WI38 (cell line): ENCODE results near the gene CELSR3.

Source experiments
- H3K4me3 ChIP-seq: 2 replicates; pipeline ENCODE4 v1.5.1; 2011; ENCODE audit warnings: low read depth, mild to moderate bottlenecking, control low read depth, low read length
- TF ChIP-seq, protein P1 (sequence below): IDR thresholded peaks from 2 replicates; pipeline ENCODE4 v1.5.1; 2012; ENCODE audit warnings: low read depth, mild to moderate bottlenecking, control low read depth, low read length

The CELSR3 gene, protein sequence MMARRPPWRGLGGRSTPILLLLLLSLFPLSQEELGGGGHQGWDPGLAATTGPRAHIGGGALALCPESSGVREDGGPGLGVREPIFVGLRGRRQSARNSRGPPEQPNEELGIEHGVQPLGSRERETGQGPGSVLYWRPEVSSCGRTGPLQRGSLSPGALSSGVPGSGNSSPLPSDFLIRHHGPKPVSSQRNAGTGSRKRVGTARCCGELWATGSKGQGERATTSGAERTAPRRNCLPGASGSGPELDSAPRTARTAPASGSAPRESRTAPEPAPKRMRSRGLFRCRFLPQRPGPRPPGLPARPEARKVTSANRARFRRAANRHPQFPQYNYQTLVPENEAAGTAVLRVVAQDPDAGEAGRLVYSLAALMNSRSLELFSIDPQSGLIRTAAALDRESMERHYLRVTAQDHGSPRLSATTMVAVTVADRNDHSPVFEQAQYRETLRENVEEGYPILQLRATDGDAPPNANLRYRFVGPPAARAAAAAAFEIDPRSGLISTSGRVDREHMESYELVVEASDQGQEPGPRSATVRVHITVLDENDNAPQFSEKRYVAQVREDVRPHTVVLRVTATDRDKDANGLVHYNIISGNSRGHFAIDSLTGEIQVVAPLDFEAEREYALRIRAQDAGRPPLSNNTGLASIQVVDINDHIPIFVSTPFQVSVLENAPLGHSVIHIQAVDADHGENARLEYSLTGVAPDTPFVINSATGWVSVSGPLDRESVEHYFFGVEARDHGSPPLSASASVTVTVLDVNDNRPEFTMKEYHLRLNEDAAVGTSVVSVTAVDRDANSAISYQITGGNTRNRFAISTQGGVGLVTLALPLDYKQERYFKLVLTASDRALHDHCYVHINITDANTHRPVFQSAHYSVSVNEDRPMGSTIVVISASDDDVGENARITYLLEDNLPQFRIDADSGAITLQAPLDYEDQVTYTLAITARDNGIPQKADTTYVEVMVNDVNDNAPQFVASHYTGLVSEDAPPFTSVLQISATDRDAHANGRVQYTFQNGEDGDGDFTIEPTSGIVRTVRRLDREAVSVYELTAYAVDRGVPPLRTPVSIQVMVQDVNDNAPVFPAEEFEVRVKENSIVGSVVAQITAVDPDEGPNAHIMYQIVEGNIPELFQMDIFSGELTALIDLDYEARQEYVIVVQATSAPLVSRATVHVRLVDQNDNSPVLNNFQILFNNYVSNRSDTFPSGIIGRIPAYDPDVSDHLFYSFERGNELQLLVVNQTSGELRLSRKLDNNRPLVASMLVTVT (N-terminal part only)

DNA sequence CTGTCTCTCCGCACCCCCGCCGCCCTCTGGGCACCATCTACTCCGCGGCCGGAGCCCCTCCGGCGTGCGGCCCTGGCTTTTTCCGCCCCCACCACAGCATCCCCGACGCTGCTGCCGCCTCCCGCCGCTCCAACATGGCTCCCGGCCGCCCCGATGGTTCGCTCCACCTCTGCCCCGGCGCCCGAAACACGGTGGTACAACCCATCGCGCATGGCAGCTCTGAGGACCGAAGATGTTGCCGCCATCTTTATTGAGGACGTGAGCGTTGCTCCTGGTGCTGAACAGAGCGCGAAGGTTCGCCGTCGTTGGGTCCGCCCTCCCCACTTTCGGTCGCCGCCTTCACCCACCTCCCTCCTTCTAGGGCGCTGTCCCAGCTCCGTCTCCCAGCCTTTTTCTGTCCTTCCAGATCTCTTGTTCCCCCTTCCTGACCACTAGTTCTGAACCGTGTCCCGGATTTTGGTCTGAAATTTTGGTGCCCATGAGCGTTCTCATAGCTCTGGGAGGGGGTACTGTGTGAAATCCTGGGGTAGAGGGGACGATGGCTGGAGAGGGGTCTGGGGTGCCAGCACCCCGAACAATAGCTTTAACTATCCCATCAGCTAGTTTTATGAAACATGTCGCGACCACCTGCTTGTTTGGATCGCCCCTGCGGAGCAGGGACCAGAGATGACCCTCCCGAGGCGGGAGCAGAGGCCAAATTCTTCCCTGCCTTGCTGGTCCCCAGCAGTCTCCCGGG is at the start of gene CELSR3:
TSS of gene CELSR3 (minus strand) at position 134 of the 736 bp plus-strand sequence. CDS start 252 bp downstream, outside the sequence.
- H3K4me3 ChIP-seq, result peak within 1 kb of the TSS; percentile 65

DNA sequence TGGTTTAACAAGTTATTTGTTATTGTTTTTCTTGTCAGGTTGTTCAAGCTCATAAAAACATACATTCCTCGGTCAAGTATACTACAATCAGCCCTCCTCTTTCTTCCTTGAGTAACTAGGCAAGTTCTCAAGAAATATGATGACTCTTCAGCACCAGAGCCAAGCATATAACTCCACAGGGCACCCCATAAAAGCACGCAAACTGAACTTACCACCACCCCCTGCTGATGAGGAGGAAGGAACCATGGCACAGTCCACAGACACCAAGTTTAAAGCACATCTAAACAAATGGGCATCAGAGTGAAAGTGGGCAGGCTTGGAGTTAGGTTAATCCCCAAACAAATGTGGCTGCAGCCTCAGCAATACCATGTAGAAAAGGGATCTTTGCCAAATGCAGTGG is 49.0 kb upstream of the CELSR3 start:
- no peak overlapping the region for H3K4me3 ChIP-seq

More for the DNA sequence above, at the start of gene CELSR3:
- TF ChIP-seq, protein P1, sequence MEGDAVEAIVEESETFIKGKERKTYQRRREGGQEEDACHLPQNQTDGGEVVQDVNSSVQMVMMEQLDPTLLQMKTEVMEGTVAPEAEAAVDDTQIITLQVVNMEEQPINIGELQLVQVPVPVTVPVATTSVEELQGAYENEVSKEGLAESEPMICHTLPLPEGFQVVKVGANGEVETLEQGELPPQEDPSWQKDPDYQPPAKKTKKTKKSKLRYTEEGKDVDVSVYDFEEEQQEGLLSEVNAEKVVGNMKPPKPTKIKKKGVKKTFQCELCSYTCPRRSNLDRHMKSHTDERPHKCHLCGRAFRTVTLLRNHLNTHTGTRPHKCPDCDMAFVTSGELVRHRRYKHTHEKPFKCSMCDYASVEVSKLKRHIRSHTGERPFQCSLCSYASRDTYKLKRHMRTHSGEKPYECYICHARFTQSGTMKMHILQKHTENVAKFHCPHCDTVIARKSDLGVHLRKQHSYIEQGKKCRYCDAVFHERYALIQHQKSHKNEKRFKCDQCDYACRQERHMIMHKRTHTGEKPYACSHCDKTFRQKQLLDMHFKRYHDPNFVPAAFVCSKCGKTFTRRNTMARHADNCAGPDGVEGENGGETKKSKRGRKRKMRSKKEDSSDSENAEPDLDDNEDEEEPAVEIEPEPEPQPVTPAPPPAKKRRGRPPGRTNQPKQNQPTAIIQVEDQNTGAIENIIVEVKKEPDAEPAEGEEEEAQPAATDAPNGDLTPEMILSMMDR, result no peak

DNA sequence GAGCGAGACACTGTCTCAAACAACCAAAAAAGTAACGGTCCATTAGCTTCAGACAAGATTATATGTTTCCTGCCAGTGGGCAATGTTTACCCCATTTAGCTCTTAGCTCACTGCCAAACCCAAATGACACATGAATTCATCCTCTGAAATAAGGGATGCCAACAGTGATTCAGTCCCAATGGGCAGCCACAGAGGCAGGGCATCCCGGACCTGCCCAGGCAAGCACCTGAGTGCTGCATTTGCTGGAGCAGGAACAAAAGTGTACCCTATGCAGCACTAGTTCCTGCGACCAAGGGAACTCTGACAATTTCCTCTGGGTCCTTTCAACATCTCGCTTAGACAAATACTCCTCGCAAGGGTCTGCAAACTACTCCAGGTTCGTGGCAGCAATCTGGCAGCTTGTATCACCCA is 46.4 kb upstream of the CELSR3 start:
- TF ChIP-seq, protein P1, result no peak
- no peak overlapping the region for H3K4me3 ChIP-seq

More for the DNA sequence above, 49.0 kb upstream of the CELSR3 start:
- TF ChIP-seq, protein P1, result no peak

DNA sequence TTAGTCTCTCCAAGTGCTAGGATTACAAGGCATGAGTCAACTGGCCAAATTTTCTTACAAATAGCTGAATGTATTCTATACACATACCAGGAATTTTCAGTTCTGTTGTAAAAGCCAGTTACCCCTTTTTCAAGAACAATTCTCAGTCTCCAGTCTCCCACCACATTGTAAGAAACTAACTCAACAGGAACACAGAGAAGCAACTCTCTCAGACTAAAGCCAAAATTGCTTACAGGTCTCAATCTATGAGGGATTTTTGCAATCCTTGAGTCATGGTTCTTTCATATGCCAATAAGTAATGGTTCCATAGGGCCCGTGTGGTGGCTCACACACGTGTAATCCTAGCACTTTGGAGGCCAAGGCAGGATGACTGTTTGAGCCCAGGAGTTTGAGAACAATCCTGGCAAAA is 45.8 kb upstream of the CELSR3 start:
- TF ChIP-seq, protein P1, result no peak
- no peak overlapping the region for H3K4me3 ChIP-seq

DNA sequence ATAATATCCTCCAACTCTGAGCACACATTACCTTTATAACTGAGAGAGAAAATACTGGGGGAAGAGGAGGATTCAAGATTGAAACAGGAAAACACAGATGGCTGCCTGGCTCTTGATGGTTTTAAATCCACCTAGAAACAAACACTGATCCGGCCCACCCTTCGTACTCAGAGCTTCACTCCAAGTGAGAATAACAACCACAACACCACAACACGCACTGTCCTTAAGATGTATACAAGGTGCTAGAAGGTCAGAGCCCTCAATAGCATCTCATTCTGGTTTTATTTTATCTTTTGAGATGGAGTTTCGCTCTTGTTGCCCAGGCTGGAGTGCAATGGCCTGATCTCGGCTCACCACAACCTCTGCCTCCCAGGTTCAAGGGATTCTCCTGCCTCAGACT is 44.5 kb upstream of the CELSR3 start:
- TF ChIP-seq, protein P1, result no peak
- H3K4me3 ChIP-seq, result no peak overlapping the region

DNA sequence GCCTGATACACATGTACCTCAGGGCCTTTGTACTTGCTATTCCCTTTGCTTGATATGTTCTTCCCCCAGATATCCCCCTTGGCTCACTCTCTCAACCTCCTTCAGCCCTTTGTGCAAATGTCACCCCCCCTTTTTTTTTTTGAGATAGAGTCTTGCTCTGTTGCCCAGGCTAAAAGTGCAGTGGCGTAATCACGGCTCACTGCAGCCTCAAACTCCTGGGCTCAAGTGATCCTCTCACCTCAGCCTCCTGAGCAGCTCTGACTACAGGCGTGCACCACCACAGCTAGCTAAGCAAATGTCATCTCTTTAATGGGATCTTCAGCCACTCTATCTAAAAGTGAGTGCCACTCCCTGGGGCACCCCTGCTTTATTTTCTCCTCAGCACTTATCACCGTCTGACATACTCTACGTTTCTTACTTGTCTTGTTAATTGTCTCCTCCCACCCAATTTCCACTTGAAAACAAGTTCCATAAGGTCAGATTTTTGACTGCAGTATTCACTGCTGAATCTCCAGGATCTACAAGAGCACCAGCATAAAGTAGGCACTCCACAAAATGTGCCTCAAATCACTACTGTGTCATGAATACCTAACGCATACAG is 39.7 kb upstream of the CELSR3 start:
- no peak overlapping the region for H3K4me3 ChIP-seq
- TF ChIP-seq, protein P1, result no peak
